ENCODE results near the gene PPCS. TPM values are rescaled to one million over a fixed set of nuclear protein-coding genes. Genes with fewer than 3 reads are reported as not detected.

PPCS gene
- total RNA-seq = 22.0 and 28.3 TPM in 2 replicates

DNA sequence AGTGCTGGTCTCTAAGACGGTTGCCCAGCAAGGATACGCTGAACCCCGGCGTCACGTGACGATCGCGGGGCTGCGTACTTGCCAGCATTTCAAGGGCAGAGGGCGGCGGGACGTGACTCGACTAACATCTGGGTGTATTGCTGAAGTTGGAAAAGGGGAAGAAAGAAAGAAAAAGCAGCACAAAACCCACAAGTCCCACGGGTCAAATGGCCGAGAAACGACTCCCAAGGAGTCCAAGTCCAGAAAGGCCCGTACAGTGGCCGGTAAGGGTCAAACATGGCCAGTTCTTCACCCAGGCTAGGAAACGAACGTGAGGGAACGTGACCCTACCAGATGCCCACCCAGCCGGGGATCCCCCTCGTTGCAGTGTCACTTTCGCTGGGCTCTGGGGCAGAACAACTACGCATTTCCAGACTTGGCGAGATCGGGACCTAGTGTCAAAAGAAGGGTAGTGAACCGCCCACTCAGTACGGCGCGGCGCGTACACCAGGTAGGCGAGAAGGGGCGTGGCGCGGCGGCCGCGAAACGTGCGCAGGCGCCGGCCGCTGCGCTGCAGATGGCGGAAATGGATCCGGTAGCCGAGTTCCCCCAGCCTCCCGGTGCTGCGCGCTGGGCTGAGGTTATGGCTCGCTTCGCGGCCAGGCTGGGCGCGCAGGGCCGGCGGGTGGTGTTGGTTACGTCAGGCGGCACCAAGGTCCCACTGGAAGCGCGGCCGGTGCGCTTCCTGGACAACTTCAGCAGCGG, at the start of gene PPCS, which contains the start of gene ZMYND12:
TSS of gene PPCS (plus strand) at position 534 of the 744 bp plus-strand sequence. CDS start at position 557, 23 bp downstream.
TSS of gene ZMYND12 (minus strand) at position 13 of the 744 bp plus-strand sequence. CDS start 25 bp downstream, outside the sequence.
- peak; percentile 62 for DNase-seq (ENCODE audit: low read depth, low spot score)

DNA sequence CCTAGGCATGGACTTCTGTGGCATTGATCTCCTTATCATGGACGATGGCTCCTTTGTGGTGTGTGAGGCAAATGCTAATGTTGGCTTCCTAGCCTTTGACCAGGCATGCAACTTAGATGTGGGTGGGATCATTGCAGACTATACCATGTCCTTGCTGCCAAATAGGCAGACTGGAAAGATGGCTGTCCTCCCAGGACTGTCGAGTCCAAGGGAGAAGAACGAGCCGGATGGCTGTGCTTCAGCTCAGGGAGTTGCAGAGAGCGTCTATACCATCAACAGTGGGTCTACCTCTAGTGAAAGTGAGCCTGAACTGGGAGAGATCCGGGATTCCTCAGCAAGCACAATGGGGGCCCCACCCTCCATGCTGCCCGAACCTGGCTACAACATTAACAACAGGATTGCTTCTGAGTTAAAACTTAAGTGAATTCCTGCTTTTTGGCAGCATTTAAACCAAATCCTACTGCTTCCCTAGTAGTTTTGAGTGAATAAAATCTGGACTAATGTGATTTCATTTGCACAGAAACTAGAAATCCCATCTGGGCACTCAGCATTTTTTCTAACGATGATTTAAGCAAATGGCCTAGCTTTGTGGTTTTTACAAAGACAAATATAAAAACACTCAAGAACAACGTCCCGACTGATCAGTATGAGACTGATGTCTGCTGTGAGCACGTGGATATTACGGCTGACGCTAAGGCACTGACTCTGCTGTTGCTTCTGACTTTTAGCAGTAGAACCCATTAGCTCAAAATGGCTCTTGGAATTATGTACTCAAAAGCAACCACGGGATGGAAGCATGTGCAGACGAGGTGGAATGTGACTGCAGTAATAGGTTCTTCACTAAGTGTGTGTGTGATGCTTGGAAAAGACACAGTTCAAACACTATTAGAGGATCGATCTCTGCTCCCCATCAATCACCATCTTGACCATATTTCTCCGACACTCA, 41.5 kb upstream of the PPCS start:
- DNase-seq (ENCODE audit: low read depth, low spot score) = no peak

DNA sequence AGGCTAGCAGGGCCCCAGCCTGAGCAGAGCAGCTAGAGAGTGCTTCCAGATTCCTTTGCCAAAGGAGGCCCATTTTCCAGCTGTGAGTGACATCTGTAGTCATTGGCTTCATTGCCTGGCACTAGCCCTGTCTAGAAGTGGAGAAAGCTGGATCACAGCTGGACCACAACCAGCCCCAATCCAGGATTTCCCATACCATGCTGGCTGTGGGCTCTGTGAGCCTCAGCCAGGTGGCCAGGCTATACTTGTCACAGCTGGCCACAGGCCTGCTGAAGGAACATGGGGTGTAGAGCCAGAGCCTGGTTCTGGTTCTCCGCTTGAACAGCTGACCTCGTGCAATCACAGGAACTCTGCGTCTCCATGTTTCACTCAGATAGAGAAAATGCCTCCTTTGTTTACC, 39.2 kb upstream of the PPCS start:
- no peak for DNase-seq (ENCODE audit: low read depth, low spot score)

DNA sequence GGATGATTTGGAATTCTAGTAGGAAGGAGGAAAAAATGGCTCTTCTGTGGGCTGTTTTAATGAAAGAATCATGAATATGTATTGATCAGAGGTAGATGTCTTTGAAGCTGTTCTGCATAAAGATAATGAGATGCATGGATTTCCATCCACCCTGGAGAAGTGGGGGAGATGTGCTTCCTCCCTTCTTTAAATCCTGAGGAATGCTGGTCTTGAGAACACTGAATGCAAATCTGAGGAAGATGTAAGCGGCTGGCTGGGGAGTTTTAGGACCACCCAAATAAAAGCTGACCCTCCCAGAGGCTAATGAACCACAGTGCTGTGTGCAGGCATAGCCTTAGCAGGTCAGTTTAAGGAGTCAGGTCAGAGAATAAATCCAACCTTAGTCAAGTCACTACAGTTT, 37.8 kb upstream of the PPCS start:
- DNase-seq (ENCODE audit: low read depth, low spot score) = no peak

DNA sequence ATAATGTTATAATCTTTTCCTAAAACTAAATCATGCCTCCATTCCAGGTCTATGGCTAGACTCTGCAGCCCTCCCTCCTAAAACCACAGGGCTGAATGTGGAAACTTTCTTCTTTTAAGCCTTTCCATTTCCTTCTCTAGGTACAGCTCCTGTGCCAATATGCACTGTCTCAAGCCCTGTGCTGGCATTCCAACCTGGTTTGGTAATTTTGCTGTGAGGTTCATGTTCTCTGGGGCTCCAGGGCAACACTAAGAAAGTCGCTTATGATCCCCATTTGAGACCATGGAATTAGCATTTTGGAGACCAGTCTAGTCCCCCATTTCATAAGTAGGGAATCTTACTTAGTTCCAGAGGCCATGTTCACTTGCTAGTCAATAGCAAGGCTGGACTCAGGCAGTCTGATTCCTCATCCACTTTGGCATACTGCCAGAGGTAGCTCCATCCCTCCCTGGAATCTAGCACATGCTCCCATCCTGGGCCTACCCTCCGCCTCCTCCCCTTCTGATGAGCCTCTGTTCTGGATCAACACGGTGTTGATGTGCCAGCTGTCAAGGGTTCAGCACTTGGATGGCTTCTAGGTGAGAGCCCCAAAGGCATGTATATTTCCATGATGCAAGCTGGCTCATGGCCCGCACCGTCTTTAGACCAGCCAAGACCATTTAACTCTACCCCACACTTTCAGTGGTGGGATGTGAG, 37.1 kb upstream of the PPCS start:
- DNase-seq (ENCODE audit: low read depth, low spot score) = no peak

DNA sequence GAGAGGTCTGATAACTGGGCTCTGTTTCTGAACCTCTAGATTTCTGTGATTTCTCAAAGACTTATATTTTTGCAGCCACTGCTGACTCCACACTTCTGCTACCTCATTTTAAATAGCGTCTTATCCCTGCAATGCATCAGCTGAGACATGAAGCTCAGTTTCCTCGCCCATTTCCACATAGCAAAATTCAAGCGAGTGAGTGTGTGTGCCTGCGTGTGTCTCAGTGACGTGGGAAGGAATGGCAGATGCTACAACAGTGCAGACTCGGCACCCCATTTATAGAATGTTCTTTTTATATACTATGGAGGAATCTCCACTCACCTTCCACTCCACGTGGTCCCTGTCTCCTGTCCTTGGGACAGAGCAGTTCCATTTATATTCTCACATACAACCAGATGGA, 36.2 kb upstream of the PPCS start:
- no peak for DNase-seq (ENCODE audit: low read depth, low spot score)

DNA sequence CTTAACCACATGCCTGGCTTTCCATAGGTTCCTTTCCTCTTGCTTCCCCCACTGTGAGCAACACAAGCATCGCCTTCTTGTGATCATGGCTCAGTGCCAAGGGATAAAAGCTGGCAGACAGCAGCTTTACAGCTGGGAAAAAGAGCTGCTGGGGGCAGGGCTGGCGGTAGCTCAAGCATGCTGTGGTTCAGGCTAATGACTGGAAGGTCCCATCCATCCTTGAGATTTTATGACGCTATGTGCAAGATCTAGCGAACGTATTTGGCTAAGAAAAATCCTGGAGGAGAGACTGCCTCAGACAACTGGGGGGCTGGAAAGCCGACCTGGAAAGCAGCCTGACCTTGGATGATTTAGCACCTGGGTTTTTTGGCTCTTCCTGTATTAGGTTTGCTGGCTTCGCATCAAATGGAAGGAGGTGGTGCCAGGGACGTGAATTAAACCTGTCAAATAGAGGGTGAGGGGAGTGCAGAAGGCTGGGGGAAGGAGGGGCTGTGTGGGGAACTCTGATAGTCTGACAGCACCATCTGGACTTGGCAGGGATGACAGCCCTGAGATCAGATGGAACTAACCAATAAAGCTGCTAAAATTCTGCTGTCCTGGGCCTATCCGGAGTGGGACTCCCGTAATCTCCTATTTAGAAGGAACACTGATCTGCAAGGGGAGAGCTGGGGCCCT, 35.3 kb upstream of the PPCS start:
- DNase-seq (ENCODE audit: low read depth, low spot score) = peak; percentile 33

DNA sequence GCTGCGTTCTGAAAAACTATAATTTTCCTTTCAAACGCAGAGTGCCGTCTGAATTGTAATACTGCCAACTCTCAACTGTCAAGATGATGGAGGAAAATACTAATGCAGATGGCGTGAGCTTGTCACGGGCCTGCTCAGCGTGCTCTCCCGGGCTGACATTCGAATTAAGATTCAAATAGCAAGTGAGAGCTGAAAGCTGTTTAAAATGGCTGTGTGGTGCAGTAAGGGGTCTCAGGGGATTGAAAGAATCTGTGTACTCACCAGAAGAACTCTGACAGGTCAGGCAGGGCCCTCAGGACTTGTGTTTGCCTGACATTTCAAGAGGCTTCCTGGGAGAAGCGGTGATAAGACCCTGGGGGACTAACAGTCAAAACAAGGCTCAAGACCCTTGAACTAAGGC, 33.6 kb upstream of the PPCS start:
- no peak for DNase-seq (ENCODE audit: low read depth, low spot score)

DNA sequence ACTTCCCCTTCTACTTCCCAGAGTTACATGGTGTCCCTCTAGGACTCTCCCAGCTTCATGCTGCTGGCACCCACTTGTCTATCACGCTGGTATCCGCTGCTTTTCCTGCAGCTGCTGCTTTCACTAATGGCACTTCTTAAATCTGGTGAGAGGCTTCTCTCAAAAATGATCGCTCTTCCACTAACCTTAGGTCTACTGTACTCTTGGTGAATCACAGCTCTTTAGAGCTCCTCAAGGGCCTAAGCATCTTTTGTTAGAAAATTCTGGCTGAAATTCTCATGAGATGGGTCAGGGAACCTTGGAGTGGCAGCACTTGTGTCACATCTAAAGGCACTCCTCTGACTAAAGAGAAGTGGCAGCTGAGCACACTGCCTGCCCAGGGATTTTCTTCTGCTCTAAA, 32.7 kb upstream of the PPCS start:
- no peak for DNase-seq (ENCODE audit: low read depth, low spot score)

DNA sequence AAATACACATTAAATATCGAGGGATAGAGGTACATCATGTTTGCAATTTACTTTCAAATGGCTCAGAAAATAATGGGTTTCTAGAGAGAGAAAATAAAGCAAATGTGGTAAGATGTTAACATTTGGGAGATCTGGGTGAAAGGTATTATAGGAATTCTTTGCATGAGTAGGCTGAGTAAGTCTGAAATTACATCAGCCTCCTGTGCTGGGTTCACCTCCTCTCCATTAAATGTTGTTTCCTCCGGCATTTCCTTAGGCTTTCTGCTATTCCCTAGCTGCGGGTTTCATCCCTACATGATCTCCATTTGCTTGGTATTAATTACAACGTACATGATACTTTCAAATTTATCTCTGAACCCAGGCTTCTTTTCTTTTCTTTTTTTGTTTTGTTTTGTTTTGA, 32.1 kb upstream of the PPCS start:
- DNase-seq (ENCODE audit: low read depth, low spot score) = no peak

DNA sequence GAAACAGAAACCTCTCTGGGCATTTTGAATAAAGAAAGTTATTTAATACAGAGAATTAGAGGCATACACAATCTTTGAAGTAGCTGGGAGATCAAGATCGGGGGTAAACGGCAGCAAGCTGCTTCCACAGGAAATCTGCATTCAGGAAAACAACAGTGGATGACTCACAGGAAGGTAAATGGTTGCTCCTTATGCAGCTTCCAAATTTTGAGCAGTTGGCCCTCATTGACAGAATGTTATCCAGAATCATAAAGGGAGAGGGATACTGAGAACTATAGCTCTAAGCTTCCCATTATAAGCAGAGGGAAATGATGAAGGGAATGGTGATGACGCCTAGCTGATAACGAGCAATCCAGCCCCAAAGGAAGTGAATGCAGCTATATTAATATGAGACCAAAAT, 29.1 kb upstream of the PPCS start:
- DNase-seq (ENCODE audit: low read depth, low spot score) = peak; percentile 56

DNA sequence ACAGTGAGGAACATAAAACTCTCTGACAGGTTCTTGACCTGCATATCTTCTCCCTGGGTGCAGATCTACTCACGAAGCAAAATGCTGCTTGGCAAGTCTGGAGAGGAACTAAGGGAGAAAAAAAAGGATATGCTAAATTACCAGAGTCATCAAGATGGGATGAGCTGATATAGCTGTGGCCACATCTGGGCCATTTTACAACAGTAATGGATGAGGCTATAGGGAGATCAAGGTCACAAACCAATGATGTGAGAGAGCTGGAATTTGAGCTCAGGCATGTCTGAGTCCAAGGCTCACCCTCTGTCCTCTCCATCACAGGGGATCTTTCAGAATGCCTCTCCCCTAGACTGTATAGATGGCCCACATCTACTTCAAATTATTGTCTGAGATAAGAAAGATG, 26.7 kb upstream of the PPCS start:
- DNase-seq (ENCODE audit: low read depth, low spot score) = no peak

DNA sequence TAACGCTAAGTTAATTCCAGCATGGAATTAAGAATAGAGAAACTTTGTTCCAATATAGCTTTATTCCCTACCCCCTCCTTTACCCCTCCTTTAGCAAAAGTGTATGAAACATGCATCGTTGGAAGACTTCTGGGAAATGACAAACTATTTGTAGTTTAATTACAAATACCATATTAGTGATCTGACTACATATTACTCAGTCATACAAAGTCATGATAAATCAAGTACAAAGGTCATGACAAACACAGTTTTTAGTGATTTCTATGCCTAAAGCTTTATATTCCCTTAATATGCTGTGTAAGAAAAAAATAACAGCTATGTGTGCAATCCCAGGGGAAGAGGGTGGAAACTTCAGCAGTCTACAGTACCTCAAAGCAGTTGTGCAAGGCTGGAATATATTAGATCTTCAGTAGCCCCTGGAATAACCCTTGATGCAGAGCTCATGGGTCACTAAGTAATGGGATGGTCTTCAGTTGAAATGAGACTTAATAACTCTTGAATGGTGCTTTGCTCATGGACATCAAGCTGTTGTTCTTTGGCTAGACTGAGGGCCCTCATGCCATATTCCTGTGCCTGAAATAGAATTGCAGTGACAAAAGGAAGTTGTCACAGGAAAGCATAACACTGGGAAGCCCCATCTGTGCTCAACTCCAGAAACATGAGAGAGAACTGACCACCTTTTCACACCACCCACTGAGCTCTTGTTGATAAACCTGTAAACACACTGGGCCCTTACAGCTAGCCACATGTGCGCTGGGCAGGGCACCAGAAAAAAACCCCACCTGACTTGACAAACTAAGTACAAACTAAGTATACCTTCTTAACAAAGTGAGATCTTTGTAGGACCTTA, 25.8 kb upstream of the PPCS start:
- no peak for DNase-seq (ENCODE audit: low read depth, low spot score)

DNA sequence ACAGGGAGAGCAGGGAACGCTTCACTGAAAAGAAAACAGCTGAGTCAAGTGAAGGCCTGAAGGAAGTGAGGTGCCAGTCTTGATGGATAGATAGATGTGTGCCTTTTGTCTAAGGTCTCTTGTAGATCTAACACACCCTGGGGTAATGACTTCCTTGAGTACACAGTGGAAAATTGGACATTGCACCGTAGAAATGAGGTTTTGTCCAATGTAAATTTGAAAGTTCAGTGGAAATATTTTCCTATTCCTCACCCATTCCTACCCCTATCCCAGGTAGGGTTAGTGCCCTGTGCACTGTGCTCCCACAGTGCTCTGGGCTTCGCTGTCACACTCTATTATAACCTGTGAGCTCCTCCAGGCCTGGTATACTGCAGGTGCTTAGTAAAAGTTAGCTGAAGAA, 24.8 kb upstream of the PPCS start:
- no peak for DNase-seq (ENCODE audit: low read depth, low spot score)

DNA sequence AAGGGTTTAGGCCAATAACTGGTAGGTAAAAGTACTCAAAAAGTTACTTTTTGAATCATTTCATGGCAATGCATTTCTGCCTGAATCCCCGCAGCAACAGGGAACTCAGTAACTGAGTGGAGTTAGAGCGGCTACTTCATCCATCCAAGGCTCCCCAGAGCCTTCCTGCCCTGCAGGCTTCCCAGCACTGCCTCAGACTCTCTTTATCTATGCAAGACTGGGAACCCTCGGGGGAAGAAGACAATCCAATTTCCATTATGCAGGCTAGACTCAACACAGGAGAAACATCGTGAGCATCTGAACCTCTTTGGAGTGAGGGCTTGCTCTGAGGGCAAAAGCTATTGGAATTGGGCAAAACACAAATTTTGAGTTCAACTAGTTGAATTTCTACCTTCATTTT, 23.6 kb upstream of the PPCS start:
- DNase-seq (ENCODE audit: low read depth, low spot score) = no peak

DNA sequence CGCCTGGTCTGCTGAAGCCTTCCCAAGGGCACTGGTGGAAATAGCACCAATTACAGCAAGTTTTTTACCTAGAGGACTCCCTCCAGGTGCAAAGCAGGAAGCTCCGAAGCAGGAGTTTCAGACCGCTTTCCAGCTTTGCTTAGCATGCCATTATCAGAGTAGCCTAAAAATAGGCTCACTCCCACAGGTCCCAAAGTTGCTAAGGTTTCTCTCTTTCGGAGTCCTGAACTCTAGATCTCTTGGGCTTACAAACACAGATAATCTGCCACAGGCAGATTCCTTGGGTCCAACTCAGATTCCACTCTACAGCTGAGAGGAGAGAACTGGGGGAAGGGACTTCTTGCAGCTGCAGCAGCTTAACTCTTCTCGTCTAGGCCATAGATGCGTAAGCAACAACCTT, 23.0 kb upstream of the PPCS start:
- DNase-seq (ENCODE audit: low read depth, low spot score) = no peak

DNA sequence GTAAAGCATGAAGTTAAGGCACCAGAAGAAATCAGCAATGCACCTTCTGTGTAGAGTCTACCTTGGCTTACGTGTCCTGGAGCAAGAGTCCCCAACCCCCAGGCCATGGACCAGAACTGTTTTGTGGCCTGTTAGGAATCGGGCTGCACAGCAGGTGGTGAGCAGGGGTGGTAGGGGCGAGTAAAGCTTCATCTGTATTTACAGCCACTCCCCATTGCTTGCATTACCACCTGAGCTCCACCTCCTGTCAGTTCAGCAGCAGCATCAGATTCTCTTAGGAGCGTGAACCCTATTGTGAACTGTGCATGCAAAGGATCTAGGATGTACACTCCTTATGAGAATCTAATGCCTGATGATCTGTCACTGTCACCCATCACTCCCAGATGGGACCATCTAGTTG, 22.0 kb upstream of the PPCS start:
- DNase-seq (ENCODE audit: low read depth, low spot score) = no peak

DNA sequence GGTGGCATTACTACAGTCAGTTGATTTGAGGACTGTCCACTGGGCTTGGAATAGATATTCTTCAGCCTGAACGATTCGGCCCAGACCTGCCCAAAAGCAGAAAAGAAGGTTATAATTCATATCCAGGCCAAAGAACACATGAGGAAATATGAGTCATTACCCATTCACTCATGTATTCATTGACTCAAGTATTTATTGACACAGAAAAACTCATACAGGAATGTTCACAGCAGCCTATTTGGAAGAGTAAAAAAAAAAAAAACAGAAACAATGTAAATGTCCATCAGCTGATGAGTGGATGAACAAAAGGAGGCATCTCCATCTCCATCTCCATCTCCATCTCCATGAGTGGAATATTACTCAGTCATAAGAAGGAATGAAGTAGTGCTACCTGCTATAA, 16.4 kb upstream of the PPCS start:
- peak; percentile 63 for DNase-seq (ENCODE audit: low read depth, low spot score)

DNA sequence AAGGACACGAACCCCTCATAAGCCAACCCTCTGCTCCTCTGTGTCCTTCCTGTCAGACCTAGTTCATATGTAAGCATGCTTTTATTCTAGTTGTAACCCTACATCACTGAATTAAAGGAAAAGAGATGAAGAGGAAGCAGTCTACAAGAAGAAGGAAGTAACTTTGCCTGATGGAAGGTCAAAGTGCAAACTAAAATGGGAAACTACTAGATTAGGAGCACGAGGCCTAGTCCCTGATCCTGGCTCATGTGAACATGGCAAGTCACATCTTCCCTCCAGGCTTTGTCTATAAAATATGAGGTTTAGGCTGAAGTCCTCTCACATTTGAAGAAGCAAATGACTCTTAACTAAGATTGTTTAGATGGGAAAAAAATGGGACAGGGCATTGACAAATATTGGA, 13.7 kb upstream of the PPCS start:
- no peak for DNase-seq (ENCODE audit: low read depth, low spot score)

DNA sequence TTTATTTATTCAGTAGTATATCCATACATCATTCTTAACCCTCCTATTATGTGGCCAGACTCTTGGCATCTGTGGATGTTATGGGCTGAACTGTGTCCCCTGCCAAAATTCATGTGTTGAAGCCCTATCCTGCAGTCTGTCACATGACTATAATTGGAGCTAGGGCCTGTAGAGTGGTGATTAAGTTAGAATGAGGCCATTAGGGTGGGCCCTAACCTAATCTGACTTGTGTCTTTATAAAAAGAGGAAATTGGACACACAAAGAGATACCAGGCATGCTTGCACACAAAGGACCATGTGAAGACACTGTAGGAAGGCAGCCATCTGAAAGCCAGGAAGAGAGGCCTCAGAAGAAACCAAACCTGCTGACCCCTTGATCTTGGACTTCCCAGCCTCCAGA, 7.1 kb upstream of the PPCS start:
- no peak for DNase-seq (ENCODE audit: low read depth, low spot score)

Measured in pulmonary artery endothelial cell (primary cell).